KOPT-K1 (cell line): ENCODE data around the gene VMAC.
"Not testable (repeated sequence)": the region's sequence is repeated elsewhere in the genome, so short reads cannot be mapped to it uniquely, and the experiment has no call there.

Experiments
- H3K27ac ChIP-seq: fragments of 200-600 bp; sonication (generic); 2 replicates; pipeline ENCODE4 v1.5.1; 2016; ENCODE audit warnings: antibody characterized with exemption, mild to moderate bottlenecking, low read depth, low read length; ENCODE audit not compliant: poor library complexity, severe bottlenecking
- H3K36me3 ChIP-seq: fragments of 200-600 bp; sonication (generic); 2 replicates; pipeline ENCODE4 v1.5.1; 2017; ENCODE audit warnings: antibody characterized with exemption, mild to moderate bottlenecking, low read length, moderate library complexity; ENCODE audit not compliant: insufficient read depth
- H3K9me3 ChIP-seq: fragments of 200-600 bp; sonication (generic); 2 replicates; pipeline ENCODE4 v1.5.1; 2017; ENCODE audit warnings: antibody characterized with exemption, low read length, mild to moderate bottlenecking; ENCODE audit not compliant: insufficient read depth, poor library complexity, severe bottlenecking

VMAC gene

DNA sequence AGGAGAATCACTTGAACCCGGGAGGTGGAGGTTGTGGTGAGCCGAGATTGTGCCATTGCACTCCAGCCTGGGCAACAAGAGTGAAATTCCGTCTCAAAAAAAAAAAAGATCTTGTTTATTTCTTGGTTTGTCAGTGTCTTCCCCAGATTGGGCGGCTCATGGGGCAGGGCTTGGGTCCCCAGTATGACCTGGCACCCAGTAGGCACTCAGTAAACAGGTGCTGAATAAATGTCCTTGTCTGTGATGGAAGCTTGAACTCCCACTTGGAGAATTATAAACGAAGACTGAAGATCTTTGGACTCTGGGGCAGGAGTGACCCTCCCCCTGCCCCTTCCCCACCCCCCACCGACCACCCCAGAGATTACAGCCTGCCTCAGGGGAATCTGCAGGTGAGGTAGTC, 24.5 kb upstream of the VMAC start:
- H3K36me3 ChIP-seq, result no peaks in the 10 kb centered on the region
- H3K9me3 ChIP-seq, result no peaks in the 10 kb centered on the region
- H3K27ac ChIP-seq, result no peak overlapping the region

DNA sequence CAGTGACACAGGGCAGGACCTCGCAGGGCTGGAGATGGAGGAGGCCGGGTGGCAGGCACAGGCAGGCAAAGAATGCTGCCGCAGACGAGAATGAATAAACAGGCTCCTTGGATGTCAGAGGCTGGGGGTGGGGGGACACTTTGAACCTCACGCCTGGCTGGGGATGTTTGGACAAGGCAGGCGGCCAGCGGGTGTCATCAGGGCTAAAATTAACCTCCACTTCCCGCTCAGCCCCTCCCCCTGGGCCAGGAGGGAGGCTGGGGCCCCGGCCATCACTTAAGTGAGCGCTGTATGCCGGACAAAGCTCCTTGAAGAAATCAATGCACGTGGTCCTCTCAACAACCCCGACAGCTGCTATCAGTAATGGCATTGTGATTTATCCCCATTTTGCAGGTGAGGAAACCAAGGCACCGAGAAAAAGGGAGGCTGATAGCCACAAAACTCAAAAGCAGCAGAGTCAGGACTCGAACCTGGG, 24.0 kb upstream of the VMAC start:
- Histone ChIP-seq H3K36me3 (no peaks in the 10 kb centered on the region), H3K9me3 (no peaks in the 10 kb centered on the region), H3K27ac (no peak overlapping the region)

DNA sequence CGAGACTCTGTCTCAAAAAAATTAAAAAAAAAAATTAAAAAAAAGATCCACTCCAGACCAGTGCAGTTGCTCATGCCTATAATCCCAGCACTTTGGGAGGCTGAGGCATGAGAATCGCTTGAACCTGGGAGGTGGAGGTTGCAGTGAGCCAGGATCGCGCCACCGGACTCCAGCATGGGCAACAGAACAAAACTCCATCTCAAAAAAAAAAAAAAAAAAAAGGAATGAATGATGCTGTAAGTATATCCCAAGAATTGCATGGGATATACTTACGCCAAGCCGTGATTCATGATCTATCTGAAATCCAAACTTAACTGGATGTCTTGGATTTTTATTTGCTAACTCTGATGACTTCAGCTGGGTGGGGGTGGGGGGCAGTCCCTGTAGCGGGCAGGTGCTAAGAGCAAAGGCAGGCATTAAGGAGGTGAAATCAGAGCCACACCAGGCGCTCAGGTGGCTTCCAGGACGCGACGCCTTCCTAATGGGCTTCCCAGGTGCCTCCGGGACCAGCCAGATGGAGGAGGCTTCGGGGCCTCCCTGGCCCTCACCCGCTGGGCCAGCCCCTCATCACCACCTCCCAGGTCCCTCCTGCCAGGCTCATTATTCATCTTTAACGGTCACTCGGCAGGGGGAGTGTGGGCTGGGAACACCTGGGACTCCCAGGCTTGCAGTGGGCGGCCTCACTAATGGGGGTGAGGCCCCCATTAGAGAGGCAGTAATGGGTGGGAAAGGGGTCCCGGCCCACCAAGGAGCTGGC, 23.0 kb upstream of the VMAC start:
- H3K27ac ChIP-seq, result no peak overlapping the region
- no peaks in the 10 kb centered on the region for H3K36me3 ChIP-seq
- H3K9me3 ChIP-seq, result no peaks in the 10 kb centered on the region

DNA sequence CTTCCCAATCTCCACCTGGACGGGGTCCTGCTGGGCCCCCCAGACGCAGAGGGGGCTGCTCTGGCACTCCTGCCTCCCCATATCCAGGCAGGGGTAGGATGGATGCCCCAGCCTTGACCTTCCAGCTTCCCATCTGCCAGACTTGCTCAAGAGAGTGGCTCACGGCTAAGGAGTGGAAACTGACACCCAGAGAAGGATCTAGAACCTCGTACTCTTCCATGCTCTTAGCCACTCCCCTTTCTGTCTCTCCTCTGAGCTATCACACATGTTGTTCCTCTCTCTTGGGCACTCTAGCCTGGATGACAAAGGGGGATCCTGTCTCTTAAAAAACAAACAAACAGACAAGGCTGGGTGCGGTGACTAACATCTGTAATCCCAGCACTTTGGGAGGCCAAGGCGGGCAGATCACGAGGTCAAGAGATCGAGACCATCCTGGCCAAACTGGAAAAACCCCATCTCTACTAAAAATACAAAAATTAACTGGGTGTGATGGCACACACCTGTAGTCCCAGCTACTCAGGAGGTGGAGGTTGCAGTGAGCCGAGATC, 22.2 kb upstream of the VMAC start:
- no peak overlapping the region for H3K27ac ChIP-seq
- no peaks in the 10 kb centered on the region for H3K9me3 ChIP-seq
- no peaks in the 10 kb centered on the region for H3K36me3 ChIP-seq

DNA sequence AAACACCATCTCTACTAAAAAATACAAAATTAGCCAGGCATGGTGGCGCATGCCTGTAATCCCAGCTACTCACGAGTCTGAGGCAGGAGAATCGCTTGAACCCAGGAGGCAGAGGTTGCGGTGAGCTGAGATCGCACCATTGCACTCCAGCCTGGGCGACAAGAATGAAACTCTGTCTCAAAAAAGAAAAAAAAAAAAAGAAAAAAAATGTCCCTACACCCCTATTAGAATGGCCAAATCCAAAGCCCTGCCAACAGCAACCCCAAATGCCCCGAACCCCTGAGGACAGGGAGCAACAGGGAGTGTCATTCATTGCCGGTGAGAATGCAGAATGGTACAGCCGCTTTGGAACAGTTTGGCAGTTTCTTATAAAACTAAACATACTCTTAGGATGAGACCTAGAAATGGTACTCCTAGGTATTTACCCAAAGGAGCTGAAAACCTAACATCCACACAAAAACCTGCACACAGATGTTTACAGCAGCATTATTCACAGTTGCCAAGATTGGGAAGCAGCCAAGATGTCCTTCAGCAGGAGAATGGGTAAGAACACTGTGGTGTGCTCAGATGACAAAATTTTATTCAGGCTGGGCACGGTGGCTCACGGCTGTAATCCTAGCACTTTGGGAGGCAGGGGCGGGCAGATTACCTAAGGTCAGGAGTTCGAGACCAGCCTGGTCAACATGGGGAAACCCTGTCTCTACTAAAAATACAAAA, 21.4 kb upstream of the VMAC start:
- H3K27ac ChIP-seq, H3K36me3 ChIP-seq, H3K9me3 ChIP-seq: not testable (repeated sequence)

DNA sequence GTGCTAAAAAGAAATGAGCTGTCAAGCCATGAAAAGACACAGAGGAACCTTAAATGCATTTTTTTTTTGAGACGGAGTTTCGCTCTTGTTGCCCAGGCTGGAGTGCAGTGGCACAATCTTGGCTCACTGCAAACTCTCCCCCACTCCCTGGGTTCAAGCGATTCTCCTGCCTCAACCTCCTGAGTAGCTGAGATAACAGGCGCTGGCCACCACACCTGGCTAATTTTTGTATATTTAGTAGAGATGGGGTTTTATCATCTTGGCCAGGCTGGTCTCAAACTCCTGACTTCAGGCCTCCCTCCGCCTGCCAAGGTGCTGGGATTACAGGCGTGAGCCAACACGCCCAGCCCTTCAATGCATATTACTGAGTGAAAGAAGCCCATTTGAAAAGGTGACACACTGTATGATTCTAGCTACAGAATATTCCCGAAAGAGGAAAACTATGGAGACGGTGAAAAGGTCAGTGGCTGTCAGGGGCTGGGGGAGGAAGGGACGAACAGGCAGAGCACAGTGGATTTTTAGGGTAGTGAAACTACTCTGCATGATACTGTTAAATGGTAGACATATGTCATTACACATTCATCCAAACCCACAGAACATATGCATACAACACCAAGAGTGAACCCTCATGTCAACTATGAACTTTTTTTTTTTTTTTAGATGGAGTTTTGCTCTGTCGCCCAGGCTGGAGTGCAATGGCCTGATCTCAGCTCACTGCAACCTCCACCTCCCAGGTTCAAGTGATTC, 20.4 kb upstream of the VMAC start:
- not testable (repeated sequence) for H3K27ac ChIP-seq, H3K36me3 ChIP-seq, H3K9me3 ChIP-seq

DNA sequence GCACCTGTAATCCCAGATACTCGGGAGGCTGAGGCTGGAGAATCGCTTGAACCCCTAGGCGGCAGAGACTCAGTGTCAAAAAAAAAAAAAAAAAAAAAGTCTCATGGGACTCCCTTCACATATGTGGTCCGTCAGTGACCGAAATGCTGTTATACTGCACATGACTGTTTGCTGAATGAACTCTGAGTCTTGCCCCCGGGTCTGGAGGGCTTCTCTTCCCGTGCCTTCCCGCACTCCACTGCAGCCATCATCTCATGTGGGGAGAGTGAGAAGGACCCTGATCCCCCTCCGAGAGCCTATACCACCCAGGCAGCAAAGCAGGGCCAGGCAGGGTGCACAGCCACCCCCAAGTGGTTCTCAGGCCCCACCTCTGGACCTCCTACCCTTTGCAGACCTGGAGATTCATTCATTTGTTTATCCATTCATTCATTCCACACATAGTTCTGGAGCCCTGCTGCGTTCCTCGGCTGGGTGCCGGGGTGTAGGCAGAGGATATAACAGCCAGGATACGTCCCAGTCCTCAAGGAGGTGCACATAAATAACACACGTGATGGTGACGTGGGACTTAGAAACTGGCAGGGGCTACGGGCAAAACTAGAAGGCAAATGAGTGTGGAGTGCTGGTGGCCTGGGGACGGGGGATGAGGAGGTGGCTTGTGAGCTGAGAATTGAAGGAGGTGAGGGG, 15.2 kb upstream of the VMAC start:
- Histone ChIP-seq H3K27ac (no peak overlapping the region), H3K9me3 (no peaks in the 10 kb centered on the region), H3K36me3 (peaks cover 5% of the 10 kb centered on the region; the same call in 1 of the 2 replicates)

DNA sequence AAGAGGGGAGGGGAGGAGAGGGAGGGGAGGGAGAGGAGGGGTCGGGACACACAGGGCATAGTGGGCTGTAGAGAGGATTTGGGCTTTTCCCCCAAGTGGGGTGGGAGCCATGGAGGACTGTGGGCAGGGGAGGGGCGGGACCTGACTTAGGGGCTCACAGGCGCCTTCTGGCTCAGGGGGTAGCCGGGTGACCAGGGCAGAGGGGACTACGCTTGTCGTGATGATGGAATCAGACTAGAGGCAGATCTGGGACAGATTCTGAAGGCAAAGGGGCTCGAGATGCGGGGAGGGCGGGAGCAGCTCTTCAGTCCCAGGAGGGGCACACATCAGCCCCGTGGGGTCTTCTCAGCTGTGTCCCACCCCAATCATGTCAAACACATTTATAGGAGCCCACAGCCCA, 14.6 kb upstream of the VMAC start:
- no peak overlapping the region for H3K27ac ChIP-seq
- no peaks in the 10 kb centered on the region for H3K9me3 ChIP-seq
- H3K36me3 ChIP-seq, result peaks cover 12% of the 10 kb centered on the region; the same call in 1 of the 2 replicates

DNA sequence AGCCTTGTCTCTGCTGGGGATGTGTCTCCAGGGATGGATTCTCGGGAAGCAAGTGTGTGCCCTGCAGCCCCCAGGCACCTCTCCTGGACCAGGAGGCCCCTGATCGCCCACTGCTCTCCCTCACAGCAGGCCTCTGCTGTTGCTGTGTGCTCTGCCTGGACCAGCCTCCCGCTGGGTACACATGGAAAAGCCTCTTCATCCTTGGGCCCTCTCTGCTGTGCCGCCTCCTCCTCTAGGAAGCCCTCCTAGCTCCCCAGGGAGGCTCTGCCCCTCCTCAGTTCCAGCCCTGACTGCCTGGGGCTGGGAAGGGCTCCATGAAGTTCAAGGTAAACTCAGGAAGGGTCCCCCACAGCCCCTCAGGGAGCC, 13.1 kb upstream of the VMAC start:
- Histone ChIP-seq H3K9me3 (no peaks in the 10 kb centered on the region), H3K27ac (no peak overlapping the region), H3K36me3 (peaks cover 26% of the 10 kb centered on the region; the same call in 1 of the 2 replicates)

DNA sequence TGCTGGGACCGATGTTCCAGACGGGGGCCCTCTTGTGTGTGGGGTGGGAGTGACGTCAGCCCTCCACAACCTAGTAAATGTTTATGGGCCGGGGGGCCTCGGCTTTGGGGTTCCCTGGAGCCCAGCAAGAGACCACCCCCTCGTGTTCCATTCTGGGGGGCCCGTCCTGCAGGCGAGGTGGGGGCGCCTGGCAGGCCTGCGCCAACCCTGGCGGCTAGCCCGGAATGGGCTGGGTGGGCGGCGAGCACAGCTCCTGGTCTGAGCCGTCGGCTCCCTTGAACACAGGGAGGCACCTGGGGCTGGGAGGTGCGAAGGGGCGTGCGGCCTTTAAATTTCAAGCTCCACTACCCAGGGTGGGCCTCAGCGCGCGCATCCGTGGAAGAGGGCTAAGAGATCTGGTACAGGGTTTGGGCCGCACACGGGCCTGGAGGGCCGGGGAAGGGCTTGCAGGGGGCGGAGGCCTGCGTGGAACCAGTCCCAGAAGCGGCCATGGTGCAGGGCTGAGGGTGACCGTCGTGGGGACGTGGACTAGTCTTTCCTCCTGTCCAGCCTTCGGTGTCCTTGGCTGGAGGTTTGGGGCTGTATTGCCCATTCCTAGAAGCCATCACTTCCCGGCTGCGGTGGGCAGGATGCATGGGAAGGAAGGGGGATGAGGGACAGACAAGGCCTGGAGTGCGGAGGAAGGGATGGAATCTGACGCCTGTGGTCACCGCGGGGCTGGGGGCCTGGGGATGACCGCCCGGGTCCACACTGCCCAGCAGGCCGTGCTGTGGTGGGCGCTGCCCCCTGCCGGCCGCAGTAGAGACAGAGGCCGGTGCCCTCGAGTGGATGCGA, 12.5 kb upstream of the VMAC start:
- no peaks in the 10 kb centered on the region for H3K9me3 ChIP-seq
- H3K27ac ChIP-seq, result no peak overlapping the region
- peaks cover 32% of the 10 kb centered on the region; the same call in 1 of the 2 replicates for H3K36me3 ChIP-seq

DNA sequence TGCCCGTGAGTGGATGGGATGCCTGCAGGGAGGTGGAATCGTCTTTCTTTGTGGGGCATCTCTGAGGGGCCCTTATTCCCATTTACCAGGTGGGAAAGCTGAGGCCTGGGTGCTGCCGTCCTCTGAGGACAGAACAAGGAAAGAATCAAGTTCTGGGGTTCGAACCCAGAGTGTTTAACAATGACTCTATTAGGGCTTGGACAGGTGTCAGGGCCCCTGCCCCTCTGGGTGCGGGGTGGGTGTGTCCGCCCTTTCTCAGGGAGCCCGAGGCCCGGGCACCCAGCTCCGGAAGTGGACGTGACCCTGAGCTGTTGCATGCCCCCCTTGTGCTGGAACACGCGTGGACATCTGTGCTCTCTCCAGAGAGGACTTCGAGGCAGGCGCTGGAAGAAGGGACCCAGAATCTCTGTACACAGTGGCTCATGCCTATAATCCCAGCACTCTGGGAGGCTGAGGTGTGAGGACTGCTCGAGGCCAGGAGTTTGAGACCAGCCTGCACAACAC, 11.8 kb upstream of the VMAC start:
- H3K27ac ChIP-seq, result no peak overlapping the region
- peaks cover 32% of the 10 kb centered on the region; the same call in 1 of the 2 replicates for H3K36me3 ChIP-seq
- no peaks in the 10 kb centered on the region for H3K9me3 ChIP-seq

DNA sequence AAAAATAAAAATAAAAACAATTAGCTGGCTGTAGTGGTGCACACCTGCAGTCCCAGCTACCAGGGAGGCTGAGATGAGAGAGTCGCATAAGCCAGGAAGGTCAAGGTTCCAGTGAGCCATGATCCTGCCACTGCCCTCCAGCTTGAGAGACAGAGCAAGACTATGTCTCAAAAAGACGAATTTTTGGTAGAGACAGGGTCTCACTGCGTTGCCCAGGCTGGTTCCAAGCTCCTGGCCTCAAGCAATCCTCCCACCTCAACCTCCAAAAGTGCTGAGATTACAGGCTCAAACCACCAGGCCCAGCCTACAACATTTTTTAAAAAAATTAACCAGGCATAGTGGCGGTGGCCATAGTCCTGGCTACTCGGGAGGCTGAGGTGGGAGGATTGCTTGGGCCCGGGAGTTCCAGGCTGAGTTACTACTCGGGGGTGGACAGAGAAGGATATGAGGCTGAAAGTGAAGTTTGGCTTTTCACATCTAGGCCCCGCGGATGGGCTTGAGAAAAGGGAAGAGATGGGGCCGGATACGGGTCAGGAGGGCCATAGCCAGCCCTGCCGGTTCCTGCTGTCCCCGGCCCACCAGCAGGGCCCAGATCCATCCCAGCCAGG, 11.3 kb upstream of the VMAC start:
- H3K27ac ChIP-seq, result no peak overlapping the region
- no peaks in the 10 kb centered on the region for H3K9me3 ChIP-seq
- H3K36me3 ChIP-seq, result peaks cover 32% of the 10 kb centered on the region; the same call in 1 of the 2 replicates

DNA sequence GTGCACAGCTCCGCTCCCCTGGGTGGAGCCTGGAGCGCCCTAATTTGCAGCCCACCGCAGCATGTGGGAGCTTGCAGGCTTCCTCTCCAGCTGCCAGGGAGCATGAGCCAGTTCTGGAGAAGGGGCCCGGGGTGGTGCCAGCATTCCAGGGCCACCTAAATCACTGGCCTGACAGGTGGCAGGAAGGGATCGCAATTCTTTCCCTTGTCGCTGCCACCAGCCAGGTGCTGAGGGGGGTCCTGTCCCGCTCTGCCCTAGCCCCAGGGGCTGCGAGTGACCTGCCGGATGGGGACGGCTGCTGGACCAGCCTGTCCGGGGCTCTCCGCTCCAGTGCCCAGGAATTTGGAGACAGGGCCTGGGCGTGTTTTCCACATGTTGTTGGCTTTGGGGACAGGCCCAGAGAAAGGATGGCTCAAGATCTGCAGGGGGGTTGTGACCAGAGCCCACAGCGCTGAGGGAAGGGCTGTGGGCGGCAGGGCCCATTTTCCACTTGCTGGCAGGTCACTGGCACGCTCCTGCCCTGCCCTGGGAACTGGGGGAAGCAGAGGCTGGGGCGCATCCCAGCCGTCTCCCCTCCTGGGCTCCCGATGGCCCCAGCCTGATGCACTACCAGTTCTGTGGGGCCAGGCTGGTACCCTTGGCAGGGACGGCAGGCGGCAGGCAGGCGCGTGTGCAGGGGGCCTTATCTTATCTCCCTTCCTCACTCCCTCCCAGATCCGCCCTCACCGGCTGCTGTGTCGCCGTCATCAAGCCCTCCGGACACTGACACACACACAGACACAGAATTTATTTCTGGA, 10.6 kb upstream of the VMAC start:
- Histone ChIP-seq H3K9me3 (no peaks in the 10 kb centered on the region), H3K27ac (no peak overlapping the region), H3K36me3 (peaks cover 32% of the 10 kb centered on the region; the same call in 1 of the 2 replicates)
